Frontal cortex (tissue), 4 donors: ENCODE measurements around the gene PTPN1. TPM values are rescaled to one million over a fixed set of nuclear protein-coding genes. Genes with fewer than 3 reads are reported as not detected.
"Not testable (repeated sequence)": the region's sequence is repeated elsewhere in the genome, so short reads cannot be mapped to it uniquely, and the experiment has no call there.

Experiments
- DNase-seq, 2 donors: peaks; one replicate each; pipeline ENCODE4 v3.0.0; 2012; ENCODE audit warnings: low spot score in 2 of 2
- FAIRE-seq: peaks from 2 replicates; lab custom pipeline; 2012; peaks lifted over from hg19 to GRCh38; lab: Jason Lieb, UNC
- total RNA-seq: library from RNA; depleted of rRNA; stranded (reverse); fragments of >200 nt; gene quantifications from one replicate; pipeline ENCODE4 v1.2.3, GENCODE V29; 2014
- donor health status: control.
- donor health status: control.
- donor health status: control.

PTPN1 gene
- total RNA-seq, 1 donor from 2014 or later = 15.9 TPM

- no peak for FAIRE-seq
- no peak for DNase-seq
These were observed 40.3 kb downstream of the PTPN1 start for GRCh38 chr20:50550531-50550930.

GRCh38 chr20:50551288-50551687 is 41.1 kb downstream of the PTPN1 start:
- no peak for FAIRE-seq

DNA sequence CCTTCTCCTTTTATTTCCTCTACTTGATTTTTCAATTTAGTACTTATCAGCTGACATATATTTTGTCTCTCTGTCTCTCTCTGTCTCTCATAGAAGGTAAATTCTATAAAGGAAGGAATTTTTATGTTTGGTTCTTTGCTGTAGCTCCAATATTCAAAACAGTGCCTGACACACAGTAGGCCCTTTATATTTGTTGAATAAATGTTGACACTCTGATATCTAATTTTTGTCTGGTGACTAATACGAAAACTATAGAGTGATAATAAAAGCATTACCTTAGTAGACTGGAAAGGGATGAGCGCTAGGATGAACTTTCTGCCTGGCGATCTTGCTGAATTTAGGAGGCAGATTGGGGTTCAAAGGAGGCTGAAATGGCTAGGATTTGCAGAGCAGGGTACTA is 42.8 kb downstream of the PTPN1 start:
- DNase-seq (no peak), FAIRE-seq (no peak)

More at GRCh38 chr20:50551288-50551687, 41.1 kb downstream of the PTPN1 start:
- no peak for DNase-seq

- DNase-seq (no peak), FAIRE-seq (no peak)
These were observed 44.8 kb downstream of the PTPN1 start for GRCh38 chr20:50554694-50555579.

DNA sequence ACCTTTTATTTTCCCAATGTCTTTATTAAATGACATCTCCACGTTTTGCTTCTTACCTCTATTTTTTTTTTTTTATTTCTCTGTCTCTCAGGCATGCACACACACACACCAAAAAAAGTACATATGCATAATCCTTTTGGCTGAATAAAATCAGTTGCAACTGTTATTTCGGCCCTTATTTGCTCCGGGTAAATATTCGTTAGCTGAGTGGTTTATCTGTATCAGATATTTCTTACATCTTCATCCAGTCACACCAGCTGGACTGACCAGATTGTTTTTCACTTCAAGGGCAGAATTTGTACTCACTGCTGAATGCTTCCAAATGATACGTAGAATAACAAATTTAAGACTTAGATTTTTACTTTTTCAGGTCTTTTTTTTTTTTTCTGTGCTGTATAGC is 45.5 kb downstream of the PTPN1 start:
- FAIRE-seq = no peak
- DNase-seq = no peak

- FAIRE-seq = no peak
- DNase-seq = no peak
These were observed 47.5 kb downstream of the PTPN1 start for GRCh38 chr20:50557549-50558134.

GRCh38 chr20:50558483-50558925 is 48.3 kb downstream of the PTPN1 start:
- DNase-seq = no peak
- no peak for FAIRE-seq

- FAIRE-seq = no peak
- DNase-seq = no peak
These were observed 49.0 kb downstream of the PTPN1 start for GRCh38 chr20:50559149-50559548.

DNA sequence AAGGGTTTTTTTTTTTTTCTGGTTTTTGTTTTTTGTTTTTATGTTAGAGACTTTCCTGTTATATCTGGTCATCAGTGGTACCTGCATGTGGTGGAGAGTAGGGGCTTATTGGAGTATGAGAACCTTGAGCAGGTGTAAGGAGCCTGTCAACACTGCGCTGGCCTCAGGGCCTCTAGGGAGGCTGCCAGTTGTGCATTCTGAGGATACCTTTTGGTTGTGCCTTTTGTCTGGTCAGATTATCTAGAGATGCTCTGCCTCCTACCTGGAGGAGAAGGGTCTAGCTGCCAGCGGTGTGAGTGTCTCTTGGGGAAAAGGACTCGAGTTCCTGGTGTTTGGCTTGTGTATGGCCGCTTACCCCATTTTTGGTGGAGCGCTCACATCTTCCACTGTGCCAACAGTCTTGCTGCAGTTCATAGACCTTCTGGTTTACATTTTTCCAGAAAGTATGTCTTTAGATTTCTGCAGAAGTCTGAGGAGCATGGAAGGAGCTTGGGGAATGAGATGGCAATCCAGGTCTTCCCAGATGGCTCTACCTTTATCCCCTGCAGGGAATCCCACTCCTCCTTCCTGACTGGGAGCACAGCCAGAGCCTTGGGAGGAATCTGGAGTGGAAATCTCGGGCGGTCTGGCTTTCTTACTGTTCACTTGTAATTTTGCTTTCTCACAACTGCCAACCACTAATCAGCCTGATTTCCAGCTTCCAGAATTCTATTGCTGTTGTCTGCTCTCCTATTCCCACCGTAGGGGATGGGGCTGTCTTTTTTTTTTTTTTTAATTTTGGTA is 49.9 kb downstream of the PTPN1 start:
- FAIRE-seq (no peak), DNase-seq (no peak)

DNA sequence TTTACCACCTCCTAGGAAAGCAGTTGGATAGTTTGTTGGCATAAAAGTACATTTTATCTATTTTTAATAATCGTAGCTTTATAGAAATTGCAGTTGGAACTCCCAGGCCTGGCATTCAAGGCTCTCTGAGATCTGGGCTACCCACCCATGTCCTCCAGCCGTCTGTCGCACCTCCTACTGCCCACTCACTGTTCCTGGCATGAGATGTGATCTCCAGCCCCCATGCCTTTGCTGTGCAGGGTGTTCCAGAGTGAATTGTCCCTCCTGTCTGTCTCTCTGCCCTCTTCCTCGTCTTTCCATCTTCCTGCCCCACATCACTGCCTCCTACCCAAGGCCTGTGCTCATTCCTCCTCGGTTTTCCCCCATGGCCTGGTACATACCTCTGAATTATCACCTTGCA is 50.7 kb downstream of the PTPN1 start:
- no peak for DNase-seq
- no peak for FAIRE-seq

DNA sequence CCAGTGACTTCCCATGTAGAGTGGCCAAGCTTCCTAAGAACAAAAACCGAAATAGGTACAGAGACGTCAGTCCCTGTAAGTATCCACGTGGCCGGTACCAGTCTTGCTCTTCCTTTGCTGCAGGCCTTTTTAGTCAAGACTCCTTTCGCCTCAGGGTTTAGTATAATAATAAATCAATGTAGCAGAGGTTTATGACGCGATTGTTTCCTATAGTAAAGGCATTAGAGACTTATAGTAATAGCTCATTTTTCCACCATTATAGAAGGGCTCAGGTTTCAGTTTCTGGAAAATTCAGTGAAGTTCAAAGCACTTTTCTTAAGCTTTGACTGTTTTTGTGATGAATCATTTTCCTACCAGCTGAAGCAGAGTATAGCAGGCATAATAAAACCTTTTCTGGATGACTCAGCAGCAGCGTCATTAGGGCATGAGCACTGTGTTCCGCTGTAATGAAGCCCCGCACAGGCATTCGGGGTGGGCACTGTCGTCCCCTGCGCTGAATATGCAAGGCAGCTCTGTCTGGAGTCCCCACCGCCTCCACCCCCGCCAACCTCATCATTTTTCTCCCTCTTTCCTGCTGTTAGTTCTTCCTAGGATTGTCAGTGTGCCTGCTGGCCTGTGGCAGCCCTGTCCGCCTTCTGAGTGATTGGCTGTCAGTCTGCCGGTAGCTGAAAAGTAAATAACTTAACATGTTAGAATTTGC is 51.3 kb downstream of the PTPN1 start:
- DNase-seq (no peak), FAIRE-seq (no peak)

DNA sequence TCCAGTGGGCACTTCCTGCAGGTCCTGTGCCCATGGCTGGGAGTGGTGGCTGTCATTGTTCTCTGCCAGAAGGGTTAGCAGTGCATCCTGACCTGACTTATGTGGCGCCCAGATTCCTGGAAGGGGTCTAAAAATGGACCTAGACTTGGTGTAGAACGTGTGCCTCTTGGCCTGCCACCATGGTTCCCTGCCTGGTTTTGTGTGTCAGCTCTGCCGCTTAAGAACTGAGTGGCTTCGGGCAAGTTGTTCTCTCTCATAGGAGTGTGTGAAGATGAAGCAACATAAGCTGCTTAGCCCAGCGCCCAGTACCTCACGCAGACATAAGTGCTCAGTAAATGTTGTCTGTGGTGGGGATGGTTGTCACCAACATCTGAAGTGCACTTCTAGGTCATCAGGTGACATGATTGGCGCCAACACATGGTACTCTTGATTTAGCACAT is 52.1 kb downstream of the PTPN1 start:
- no peak for FAIRE-seq
- DNase-seq = no peak

DNA sequence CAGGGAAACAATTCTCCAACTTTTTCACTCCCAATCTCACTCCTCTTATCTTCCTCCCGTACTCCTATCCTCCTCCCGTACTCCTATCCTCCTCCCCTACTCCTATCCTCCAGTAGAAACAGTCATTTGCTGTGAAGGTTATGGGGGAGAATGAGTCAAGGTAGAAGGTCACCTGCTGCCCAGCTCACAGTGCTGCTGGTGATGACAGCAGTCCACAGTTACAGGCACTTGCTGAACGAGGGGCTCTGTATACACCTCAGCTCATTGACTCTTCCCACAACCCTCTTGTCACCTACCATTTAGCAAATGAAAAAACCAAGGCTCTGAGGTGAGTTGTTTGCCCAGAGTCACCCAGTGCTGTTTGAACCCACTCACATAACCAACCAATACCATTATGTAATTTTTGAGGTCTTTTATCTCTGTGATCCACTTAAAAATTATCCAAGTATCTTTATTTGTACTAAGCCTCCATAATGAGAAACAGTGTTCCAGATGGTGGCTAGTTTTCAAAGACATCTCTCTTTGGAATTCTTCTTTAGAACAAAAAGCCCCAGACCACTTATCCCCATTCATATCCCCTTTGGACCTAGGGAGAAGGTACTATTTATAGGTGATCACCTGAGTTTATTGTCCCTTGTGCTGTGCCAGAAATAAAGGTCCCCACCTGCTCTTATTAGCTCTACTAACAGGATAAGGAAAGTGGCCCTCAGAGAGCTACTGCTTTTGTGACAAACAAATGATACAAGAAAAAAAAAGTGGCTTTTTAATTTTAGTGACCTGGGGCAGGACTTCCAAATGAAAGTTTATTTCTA is 53.2 kb downstream of the PTPN1 start:
- DNase-seq = no peak
- no peak for FAIRE-seq

DNA sequence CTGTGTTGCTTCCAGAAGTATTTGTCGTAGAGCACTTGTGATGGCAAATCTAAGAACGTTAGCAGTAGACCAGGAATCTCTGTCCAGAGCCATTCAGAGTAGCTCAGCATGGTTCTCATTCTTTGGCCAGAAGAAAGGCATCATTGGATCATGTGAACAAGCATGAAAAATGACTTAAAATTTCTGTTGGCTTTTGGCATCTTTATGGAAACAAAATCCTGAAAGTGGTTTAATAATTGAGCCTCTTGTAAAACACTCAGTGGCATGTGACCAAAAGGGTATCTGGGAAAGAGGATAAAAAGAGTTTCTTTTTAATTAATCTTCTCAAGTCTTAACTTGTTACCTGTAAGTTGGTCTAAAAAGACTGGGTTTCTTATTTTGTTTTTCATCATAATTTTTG is 55.2 kb downstream of the PTPN1 start:
- DNase-seq (no peak), FAIRE-seq (no peak)

DNA sequence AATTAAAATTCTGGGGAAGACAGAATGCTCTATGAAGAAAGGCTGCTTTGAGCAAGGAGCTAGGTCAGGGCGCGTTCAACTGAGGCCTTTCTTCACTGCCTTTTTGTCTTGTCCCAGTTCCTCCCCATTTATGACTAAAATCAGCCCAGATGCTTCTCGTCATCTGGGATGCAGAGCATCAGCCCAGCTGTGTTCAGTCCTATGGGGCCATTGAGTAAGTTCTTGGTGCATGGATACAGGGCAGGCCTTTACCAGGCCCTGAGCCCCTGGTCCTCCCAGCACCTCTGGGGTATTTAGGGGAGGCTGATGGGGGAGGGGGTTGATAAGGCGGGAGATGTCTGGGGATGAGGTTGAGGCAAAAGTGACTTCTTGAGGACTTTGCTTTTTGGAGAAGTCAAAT is 55.7 kb downstream of the PTPN1 start:
- FAIRE-seq = no peak

DNA sequence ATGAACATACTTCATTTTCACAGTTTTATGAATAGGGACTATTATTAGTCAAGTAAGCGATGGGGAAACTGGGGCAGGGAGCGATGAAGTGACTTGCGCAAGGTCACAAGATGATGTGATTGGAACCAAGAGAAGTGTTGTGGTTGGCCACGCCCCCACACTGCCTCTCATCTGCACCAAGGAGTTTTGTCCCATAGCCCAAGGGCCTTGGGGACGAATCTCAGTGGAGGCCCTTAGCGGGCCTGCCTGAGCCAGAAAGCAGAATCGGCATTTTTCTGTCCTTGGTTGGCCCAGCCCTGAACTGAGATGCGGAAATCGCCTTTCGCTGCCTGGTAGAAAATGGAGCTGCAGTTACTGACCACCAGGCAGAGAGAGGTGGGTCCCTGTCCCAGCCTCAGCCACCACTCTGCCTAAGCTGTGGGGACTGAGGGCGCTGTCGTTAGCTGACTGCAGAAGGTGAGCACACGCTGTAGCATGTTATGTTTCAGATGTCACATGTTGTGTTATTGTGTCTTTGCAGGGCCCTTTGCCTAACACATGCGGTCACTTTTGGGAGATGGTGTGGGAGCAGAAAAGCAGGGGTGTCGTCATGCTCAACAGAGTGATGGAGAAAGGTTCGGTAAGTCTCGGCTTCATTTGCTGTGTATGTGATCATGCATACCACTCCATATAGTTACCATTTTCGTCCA is 57.8 kb downstream of the PTPN1 start:
- no peak for FAIRE-seq
- DNase-seq = no peak

More for the DNA sequence above, 55.7 kb downstream of the PTPN1 start:
- DNase-seq = no peak

DNA sequence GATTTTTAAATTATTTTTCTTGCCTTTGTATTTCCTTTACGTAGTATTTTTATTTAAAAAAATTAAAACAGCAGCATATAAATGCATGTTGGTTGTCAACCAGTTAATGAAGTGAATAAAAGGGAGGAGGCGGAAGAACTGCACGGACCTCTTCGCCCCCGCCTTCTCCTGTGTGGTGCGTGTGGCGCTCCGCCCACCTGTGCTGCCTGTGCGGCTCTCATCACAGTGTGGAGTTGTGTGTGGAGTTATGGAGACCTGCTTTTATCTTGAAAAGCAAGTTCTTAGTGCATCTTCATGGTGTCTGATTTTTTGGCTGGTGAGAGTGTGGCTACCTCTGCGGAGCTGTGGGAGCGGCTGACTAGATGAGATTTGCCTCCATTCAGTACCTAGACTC is 58.4 kb downstream of the PTPN1 start:
- DNase-seq (no peak), FAIRE-seq (no peak)

DNA sequence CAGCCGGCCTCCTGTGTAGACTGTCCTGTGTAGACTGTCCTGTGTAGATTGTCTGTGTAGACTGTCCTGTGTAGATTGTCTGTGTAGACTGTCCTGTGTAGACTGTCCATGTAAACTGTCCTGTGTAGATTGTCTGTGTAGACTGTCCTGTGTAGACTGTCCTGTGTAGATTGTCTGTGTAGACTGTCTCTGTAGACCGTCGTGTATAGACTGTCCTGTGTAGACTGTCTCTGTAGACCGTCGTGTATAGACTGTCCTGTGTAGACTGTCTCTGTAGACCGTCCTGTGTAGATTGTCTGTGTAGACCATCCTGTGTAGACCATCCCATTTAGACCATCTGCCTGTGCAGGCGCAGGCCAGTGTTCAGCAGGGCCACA is 59.3 kb downstream of the PTPN1 start:
- FAIRE-seq, DNase-seq: not testable (repeated sequence)
